ENCODE measurements around the gene HAUS5. TPM values are rescaled to one million over a fixed set of nuclear protein-coding genes. Genes with fewer than 3 reads are reported as not detected.

The HAUS5 gene
- total and polyA plus RNA-seq, 2 of the 8 experiments (the other 6 are each of a cell fraction or from before 2014, with no cell fraction given) = 13.8 to 25.7 TPM

GRCh38 chr19:35587321-35587720, 25.2 kb upstream of the HAUS5 start:
- POLR2A ChIA-PET (ENCODE audit: partially characterized antibody) = interaction anchor here (1.3 to 1.6 kb wide), 3 partner anchors 17 to 77 kb away, joined by 3 to 4 read pairs (median 4); partner anchors contain the start of gene DMKN
- no peak overlapping the region for H2BK12ac ChIP-seq (ENCODE audit: low read depth, low read length)
- no peak overlapping the region for H3K23ac ChIP-seq (ENCODE audit: insufficient read length)
- no peaks in the 10 kb centered on the region for H3K23me2 ChIP-seq (ENCODE audit: low read depth, low read length)
- no peaks in the 10 kb centered on the region for H3K79me1 ChIP-seq (ENCODE audit: low read depth, low read length)
- TF ChIP-seq POLR2A (IDR thresholded peaks at IDR 0.05; ENCODE audit: control extremely low read depth in 1 of 2, low read depth in 2 of 2, low read length in 2 of 2) = no peak
- TF ChIP-seq MAFK (IDR thresholded peaks at IDR 0.05; ENCODE audit: low read depth, low read length) = no peak
- TF ChIP-seq SAP30 (IDR thresholded peaks at IDR 0.05; ENCODE audit: insufficient read depth, insufficient replicate concordance, low read length) = no peak
- TF ChIP-seq EZH2 (IDR thresholded peaks at IDR 0.05; ENCODE audit: low read depth, low read length, severe bottlenecking) = no peak
- no peak for TF ChIP-seq SIRT6 (IDR thresholded peaks at IDR 0.05; ENCODE audit: low read length)
- H3K27ac ChIP-seq (ENCODE audit: low read depth, low read length) = no peak overlapping the region
- no peak overlapping the region for H2AK5ac ChIP-seq (ENCODE audit: low read depth, low read length)
- no peak overlapping the region for H3K4me2 ChIP-seq (ENCODE audit: insufficient read depth in 1 of 2, low read depth in 2 of 2, low read length in 2 of 2)
- H2BK15ac ChIP-seq (ENCODE audit: low read length) = no peak overlapping the region
- CTCF ChIA-PET (ENCODE audit: partially characterized antibody) = interaction anchor here (0.7 to 10.2 kb wide), 3 partner anchors 12 to 39 kb away, joined by 4 to 90 read pairs (median 65); no protein-coding TSS in a partner anchor
- no peaks in the 10 kb centered on the region for H3K36me3 ChIP-seq (ENCODE audit: control insufficient read depth in 2 of 4, insufficient read depth in 4 of 4, low read length in 3 of 4)
- H2AFZ ChIP-seq (ENCODE audit: low read length) = no peak overlapping the region
- H3K4ac ChIP-seq (replicated peaks; ENCODE audit: insufficient read length, low read depth, low read length) = no peak overlapping the region
- no peaks in the 10 kb centered on the region; a peak in 1 of 4 replicates for H3K9me3 ChIP-seq (ENCODE audit: insufficient read depth in 2 of 2, low read depth in 1 of 2, low read length in 1 of 2)
- no peak for DNase-seq (ENCODE audit: low read depth in 1 of 2, low spot score in 2 of 2)
- no peaks in the 10 kb centered on the region for H3K79me2 ChIP-seq (ENCODE audit: control insufficient read depth in 1 of 2, insufficient read depth in 2 of 2, low read length in 2 of 2)
- H3K4me3 ChIP-seq (ENCODE audit: extremely low read depth in 1 of 4, insufficient read depth in 2 of 4, low read depth in 3 of 4, low read length in 4 of 4) = no peak overlapping the region
- no peak overlapping the region for H2BK120ac ChIP-seq (replicated peaks; ENCODE audit: low read depth, low read length)
- H3K27me3 ChIP-seq (replicated peaks in 1 of 4; ENCODE audit: control insufficient read depth in 3 of 4, extremely low read depth in 1 of 4, insufficient read depth in 3 of 4, low read length in 3 of 4) = no peaks in the 10 kb centered on the region; a peak in 3 of 7 replicates
- H3K14ac ChIP-seq (ENCODE audit: insufficient read length) = no peak overlapping the region
- no peak overlapping the region for H3K9ac ChIP-seq (replicated peaks in 1 of 4; ENCODE audit: extremely low read depth in 1 of 4, low read depth in 3 of 4, low read length in 3 of 4)
- H2BK5ac ChIP-seq (ENCODE audit: low read depth, low read length) = no peak overlapping the region
- no peak overlapping the region for H4K8ac ChIP-seq (ENCODE audit: extremely low read depth, insufficient read depth, low read length)
- no peak overlapping the region for H4K91ac ChIP-seq (replicated peaks; ENCODE audit: insufficient read length, low read length)
- no peak for FAIRE-seq
- no peaks in the 10 kb centered on the region for H3K4me1 ChIP-seq (replicated peaks in 1 of 4; ENCODE audit: control insufficient read depth in 3 of 4, insufficient read depth in 4 of 4, low read length in 3 of 4)
- no peak overlapping the region for H2BK20ac ChIP-seq (ENCODE audit: low read length)
- no peak overlapping the region for H3K18ac ChIP-seq (ENCODE audit: extremely low read depth, low read length)
- H4K5ac ChIP-seq (ENCODE audit: insufficient read length, low read depth, low read length) = no peak overlapping the region
- H3K56ac ChIP-seq (replicated peaks; ENCODE audit: insufficient read length, low read depth, low read length) = no peak overlapping the region
- H4K20me1 ChIP-seq (replicated peaks in 1 of 2; ENCODE audit: control insufficient read depth in 1 of 2, insufficient read depth in 2 of 2, low read length in 2 of 2) = no peaks in the 10 kb centered on the region
- 73% methylated on average over 1 of the region's 1 CpG; no CpG with 5 or more reads in 1 of the 2 experiments for WGBS, 2 experiments (ENCODE audit: extremely low coverage in 1 of 2, insufficient coverage in 1 of 2, insufficient read length in 1 of 2, insufficient replicate concordance in 2 of 2, low coverage in 1 of 2, low lambda C conversion rate in 2 of 2, missing lambda C conversion rate in 1 of 2)
